ENCODE measurements around the gene KRIT1. TPM values are rescaled to one million over a fixed set of nuclear protein-coding genes. Genes with fewer than 3 reads are reported as not detected.
A peak's percentile ranks its signal among the peaks of the same experiment; 100 is the strongest.
"Not testable (repeated sequence)": the region's sequence is repeated elsewhere in the genome, so short reads cannot be mapped to it uniquely, and the experiment has no call there.

The KRIT1 gene
- total RNA-seq, 4 donors from 2014 or later, result 28.7 to 47.6 (median 32.5) TPM

GRCh38 chr7:92255308-92255707 is 9.6 kb upstream of the KRIT1 start:
- no peaks in the 10 kb centered on the region for H3K27me3 ChIP-seq
- no peak for TF ChIP-seq POLR2A (IDR thresholded peaks at IDR 0.05)
- TF ChIP-seq CTCF (IDR thresholded peaks at IDR 0.05 in 4 of 5, conservative IDR thresholded peaks at IDR 0.05 in 1 of 5), result no peak
- H3K9me3 ChIP-seq, result no peaks in the 10 kb centered on the region
- peak; percentile 60 to 77 for ATAC-seq
- H3K4me3 ChIP-seq, result no peak overlapping the region
- H3K27ac ChIP-seq, result peak overlapping the region in 2 of 4 donors; percentile 4 to 15
- intact Hi-C loops (cut with DNase I; ENCODE audit: low total_unique reads) (no loop called here), in situ Hi-C loops (cut with MboI; ENCODE audit: low sequenced_read_pairs in 4 of 4) (no loop called here)
- no peaks in the 10 kb centered on the region for H3K36me3 ChIP-seq
- DNase-seq, result no peak
- H3K4me1 ChIP-seq, result peaks cover 39 to 52% of the 10 kb centered on the region in 2 donors

GRCh38 chr7:92254800-92255199 is 9.1 kb upstream of the KRIT1 start:
- H3K4me3 ChIP-seq; H3K27me3 ChIP-seq; H3K36me3 ChIP-seq; in situ Hi-C loops (cut with MboI; ENCODE audit: low sequenced_read_pairs in 4 of 4); H3K9me3 ChIP-seq; ATAC-seq; DNase-seq; H3K27ac ChIP-seq; intact Hi-C loops (cut with DNase I; ENCODE audit: low total_unique reads): not testable (repeated sequence)
- H3K4me1 ChIP-seq, result peaks cover 36 to 50% of the 10 kb centered on the region in 2 donors

GRCh38 chr7:92253251-92253650 is 7.5 kb upstream of the KRIT1 start:
- no peak overlapping the region for H3K4me3 ChIP-seq
- TF ChIP-seq CTCF (IDR thresholded peaks at IDR 0.05 in 4 of 5, conservative IDR thresholded peaks at IDR 0.05 in 1 of 5) (no peak), POLR2A (IDR thresholded peaks at IDR 0.05) (no peak)
- H3K9me3 ChIP-seq, result no peaks in the 10 kb centered on the region
- no peaks in the 10 kb centered on the region for H3K36me3 ChIP-seq
- intact Hi-C loops (cut with DNase I; ENCODE audit: low total_unique reads), result no loop called here
- no peak overlapping the region for H3K27ac ChIP-seq
- H3K4me1 ChIP-seq, result peaks cover 30 to 38% of the 10 kb centered on the region in 2 donors
- DNase-seq (no peak), ATAC-seq (no peak)
- in situ Hi-C loops (cut with MboI; ENCODE audit: low sequenced_read_pairs in 4 of 4), result no loop called here
- no peaks in the 10 kb centered on the region for H3K27me3 ChIP-seq

- H3K36me3 ChIP-seq, result no peaks in the 10 kb centered on the region
- intact Hi-C loops (cut with DNase I; ENCODE audit: low total_unique reads) (no loop called here), in situ Hi-C loops (cut with MboI; ENCODE audit: low sequenced_read_pairs in 4 of 4) (no loop called here)
- TF ChIP-seq CTCF (IDR thresholded peaks at IDR 0.05 in 4 of 5, conservative IDR thresholded peaks at IDR 0.05 in 1 of 5) (no peak), POLR2A (IDR thresholded peaks at IDR 0.05) (no peak)
- no peak overlapping the region for H3K27ac ChIP-seq
- ATAC-seq (no peak), DNase-seq (no peak)
- peaks cover 48% of the 10 kb centered on the region in 2 donors for H3K4me1 ChIP-seq
- no peaks in the 10 kb centered on the region for H3K27me3 ChIP-seq
- no peak overlapping the region for H3K4me3 ChIP-seq
- no peaks in the 10 kb centered on the region for H3K9me3 ChIP-seq
Observed at GRCh38 chr7:92251181-92251580, 5.5 kb upstream of the KRIT1 start.

GRCh38 chr7:92250603-92251002 is 4.9 kb upstream of the KRIT1 start:
- TF ChIP-seq POLR2A (IDR thresholded peaks at IDR 0.05) (no peak), CTCF (IDR thresholded peaks at IDR 0.05 in 4 of 5, conservative IDR thresholded peaks at IDR 0.05 in 1 of 5) (no peak)
- H3K9me3 ChIP-seq, result no peaks in the 10 kb centered on the region
- no peak overlapping the region for H3K27ac ChIP-seq
- no peaks in the 10 kb centered on the region for H3K36me3 ChIP-seq
- no peaks in the 10 kb centered on the region for H3K27me3 ChIP-seq
- in situ Hi-C loops (cut with MboI; ENCODE audit: low sequenced_read_pairs in 4 of 4) (no loop called here), intact Hi-C loops (cut with DNase I; ENCODE audit: low total_unique reads) (no loop called here)
- no peak for ATAC-seq
- no peak overlapping the region for H3K4me3 ChIP-seq
- DNase-seq, result no peak
- peaks cover 43 to 48% of the 10 kb centered on the region in 2 donors for H3K4me1 ChIP-seq
